Measurements from ENCODE around the gene COL5A1. TPM values are rescaled to one million over a fixed set of nuclear protein-coding genes. Genes with fewer than 3 reads are reported as not detected.

Gene COL5A1
- total RNA-seq, 6 donors from 2014 or later = 7.5 to 75.4 (median 27.4) TPM

DNA sequence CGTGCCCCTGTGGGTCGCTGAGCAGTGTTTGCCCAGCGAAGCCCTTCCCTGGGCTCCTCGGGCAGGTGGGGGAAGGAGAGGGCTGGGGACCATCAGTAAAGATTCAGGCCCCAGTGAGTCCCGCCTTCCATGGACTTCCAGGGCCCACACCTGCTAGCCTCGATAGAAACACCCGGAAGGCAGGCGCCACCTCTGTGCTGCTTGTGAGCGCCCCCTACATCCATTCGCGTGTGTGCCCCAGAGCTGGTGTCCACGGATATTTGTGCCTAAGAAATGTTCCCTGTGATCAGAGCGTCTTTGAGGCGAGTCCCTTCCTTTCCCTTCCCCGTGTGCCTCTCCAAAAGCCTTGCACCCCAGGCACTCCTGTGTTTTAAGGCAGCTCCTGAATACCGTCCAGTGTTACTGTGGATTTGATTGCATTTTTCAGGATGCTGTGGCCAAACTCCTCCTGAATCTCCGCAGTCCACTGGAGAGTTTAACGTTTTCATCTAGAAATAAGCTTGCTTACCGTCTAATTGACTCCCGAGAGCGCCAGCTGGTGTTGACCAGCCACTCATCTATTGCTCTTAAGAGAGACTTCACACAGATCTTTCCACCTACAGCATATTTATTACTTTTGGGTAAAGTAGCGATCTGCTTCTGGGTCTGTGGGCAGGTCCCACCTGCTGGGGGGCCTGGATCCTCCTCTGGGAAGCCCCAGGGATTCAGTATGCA is 101.4 kb downstream of the COL5A1 start:
- ATAC-seq (ENCODE audit: low FRiP score in 2 of 2) (no peak), DNase-seq (no peak)
- H3K27ac ChIP-seq = no peak overlapping the region
- H3K4me3 ChIP-seq = no peak overlapping the region
- no peaks in the 10 kb centered on the region for H3K9me3 ChIP-seq
- H3K4me1 ChIP-seq = no peaks in the 10 kb centered on the region
- 75 to 76% methylated on average over 22 of the region's 22 CpGs for WGBS, 2 donors
- H3K27me3 ChIP-seq = no peaks in the 10 kb centered on the region
- TF ChIP-seq POLR2AphosphoS5 (IDR thresholded peaks at IDR 0.05) = no peak
- TF ChIP-seq POLR2A (IDR thresholded peaks at IDR 0.05) = no peak
- TF ChIP-seq EP300 (IDR thresholded peaks at IDR 0.05) = no peak
- TF ChIP-seq, protein P1, sequence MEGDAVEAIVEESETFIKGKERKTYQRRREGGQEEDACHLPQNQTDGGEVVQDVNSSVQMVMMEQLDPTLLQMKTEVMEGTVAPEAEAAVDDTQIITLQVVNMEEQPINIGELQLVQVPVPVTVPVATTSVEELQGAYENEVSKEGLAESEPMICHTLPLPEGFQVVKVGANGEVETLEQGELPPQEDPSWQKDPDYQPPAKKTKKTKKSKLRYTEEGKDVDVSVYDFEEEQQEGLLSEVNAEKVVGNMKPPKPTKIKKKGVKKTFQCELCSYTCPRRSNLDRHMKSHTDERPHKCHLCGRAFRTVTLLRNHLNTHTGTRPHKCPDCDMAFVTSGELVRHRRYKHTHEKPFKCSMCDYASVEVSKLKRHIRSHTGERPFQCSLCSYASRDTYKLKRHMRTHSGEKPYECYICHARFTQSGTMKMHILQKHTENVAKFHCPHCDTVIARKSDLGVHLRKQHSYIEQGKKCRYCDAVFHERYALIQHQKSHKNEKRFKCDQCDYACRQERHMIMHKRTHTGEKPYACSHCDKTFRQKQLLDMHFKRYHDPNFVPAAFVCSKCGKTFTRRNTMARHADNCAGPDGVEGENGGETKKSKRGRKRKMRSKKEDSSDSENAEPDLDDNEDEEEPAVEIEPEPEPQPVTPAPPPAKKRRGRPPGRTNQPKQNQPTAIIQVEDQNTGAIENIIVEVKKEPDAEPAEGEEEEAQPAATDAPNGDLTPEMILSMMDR (IDR thresholded peaks at IDR 0.05) = no peak
- peaks cover 0 to 19% (median 2%) of the 10 kb centered on the region in 4 donors for H3K36me3 ChIP-seq

- TF ChIP-seq POLR2A (IDR thresholded peaks at IDR 0.05) (no peak), EP300 (IDR thresholded peaks at IDR 0.05) (no peak), POLR2AphosphoS5 (IDR thresholded peaks at IDR 0.05) (no peak)
- TF ChIP-seq, protein P1 (IDR thresholded peaks at IDR 0.05) = no peak
- 87 to 89% methylated on average over 5 of the region's 5 CpGs for WGBS, 2 donors
- Histone ChIP-seq H3K4me3 (no peak overlapping the region), H3K36me3 (peaks cover 0 to 19% (median 2%) of the 10 kb centered on the region in 4 donors), H3K27me3 (no peaks in the 10 kb centered on the region), H3K4me1 (no peaks in the 10 kb centered on the region), H3K27ac (no peak overlapping the region), H3K9me3 (no peaks in the 10 kb centered on the region)
- DNase-seq (no peak), ATAC-seq (ENCODE audit: low FRiP score in 2 of 2) (no peak)
Observed at GRCh38 chr9:134743853-134744252, 102.2 kb downstream of the COL5A1 start.

GRCh38 chr9:134744385-134745295 is 103.0 kb downstream of the COL5A1 start:
- no peak for ATAC-seq (ENCODE audit: low FRiP score in 2 of 2)
- Histone ChIP-seq H3K4me1 (no peaks in the 10 kb centered on the region), H3K4me3 (no peak overlapping the region), H3K27me3 (no peaks in the 10 kb centered on the region), H3K9me3 (no peaks in the 10 kb centered on the region), H3K36me3 (peaks cover 0 to 19% (median 2%) of the 10 kb centered on the region in 4 donors), H3K27ac (no peak overlapping the region)
- DNase-seq = no peak
- TF ChIP-seq EP300 (IDR thresholded peaks at IDR 0.05) = no peak
- TF ChIP-seq, protein P1 (IDR thresholded peaks at IDR 0.05) = no peak
- no peak for TF ChIP-seq POLR2A (IDR thresholded peaks at IDR 0.05)
- no peak for TF ChIP-seq POLR2AphosphoS5 (IDR thresholded peaks at IDR 0.05)
- WGBS, 2 donors = 89 to 97% methylated on average over 16 of the region's 16 CpGs

GRCh38 chr9:134747951-134748489 is 106.4 kb downstream of the COL5A1 start:
- ATAC-seq (ENCODE audit: low FRiP score in 2 of 2) (no peak), DNase-seq (no peak)
- WGBS, 2 donors = 76 to 89% methylated on average over 1 of the region's 1 CpG

GRCh38 chr9:134748591-134748990 is 107.0 kb downstream of the COL5A1 start:
- TF ChIP-seq POLR2A (IDR thresholded peaks at IDR 0.05) (no peak), EP300 (IDR thresholded peaks at IDR 0.05) (no peak), POLR2AphosphoS5 (IDR thresholded peaks at IDR 0.05) (no peak)
- TF ChIP-seq, protein P1 (IDR thresholded peaks at IDR 0.05) = no peak
- Histone ChIP-seq H3K27ac (no peak overlapping the region), H3K36me3 (peaks cover 0 to 25% (median 2%) of the 10 kb centered on the region in 4 donors), H3K9me3 (no peaks in the 10 kb centered on the region), H3K27me3 (no peaks in the 10 kb centered on the region), H3K4me3 (no peak overlapping the region), H3K4me1 (no peaks in the 10 kb centered on the region)
- 70 to 77% methylated on average over 8 of the region's 8 CpGs for WGBS, 2 donors
- DNase-seq (no peak), ATAC-seq (ENCODE audit: low FRiP score in 2 of 2) (no peak)

More at GRCh38 chr9:134747951-134748489, 106.4 kb downstream of the COL5A1 start:
- no peak overlapping the region for H3K27ac ChIP-seq
- no peaks in the 10 kb centered on the region for H3K4me1 ChIP-seq
- no peak for TF ChIP-seq EP300 (IDR thresholded peaks at IDR 0.05)
- TF ChIP-seq POLR2AphosphoS5 (IDR thresholded peaks at IDR 0.05) = no peak
- no peak for TF ChIP-seq POLR2A (IDR thresholded peaks at IDR 0.05)
- no peak overlapping the region for H3K4me3 ChIP-seq
- no peaks in the 10 kb centered on the region for H3K27me3 ChIP-seq
- peaks cover 0 to 22% (median 2%) of the 10 kb centered on the region in 4 donors for H3K36me3 ChIP-seq
- no peaks in the 10 kb centered on the region for H3K9me3 ChIP-seq

All from upper lobe of left lung (tissue), 6 donors.